ENCODE results near the gene HTRA3.

- TF ChIP-seq, protein P1, sequence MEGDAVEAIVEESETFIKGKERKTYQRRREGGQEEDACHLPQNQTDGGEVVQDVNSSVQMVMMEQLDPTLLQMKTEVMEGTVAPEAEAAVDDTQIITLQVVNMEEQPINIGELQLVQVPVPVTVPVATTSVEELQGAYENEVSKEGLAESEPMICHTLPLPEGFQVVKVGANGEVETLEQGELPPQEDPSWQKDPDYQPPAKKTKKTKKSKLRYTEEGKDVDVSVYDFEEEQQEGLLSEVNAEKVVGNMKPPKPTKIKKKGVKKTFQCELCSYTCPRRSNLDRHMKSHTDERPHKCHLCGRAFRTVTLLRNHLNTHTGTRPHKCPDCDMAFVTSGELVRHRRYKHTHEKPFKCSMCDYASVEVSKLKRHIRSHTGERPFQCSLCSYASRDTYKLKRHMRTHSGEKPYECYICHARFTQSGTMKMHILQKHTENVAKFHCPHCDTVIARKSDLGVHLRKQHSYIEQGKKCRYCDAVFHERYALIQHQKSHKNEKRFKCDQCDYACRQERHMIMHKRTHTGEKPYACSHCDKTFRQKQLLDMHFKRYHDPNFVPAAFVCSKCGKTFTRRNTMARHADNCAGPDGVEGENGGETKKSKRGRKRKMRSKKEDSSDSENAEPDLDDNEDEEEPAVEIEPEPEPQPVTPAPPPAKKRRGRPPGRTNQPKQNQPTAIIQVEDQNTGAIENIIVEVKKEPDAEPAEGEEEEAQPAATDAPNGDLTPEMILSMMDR (IDR thresholded peaks at IDR 0.05), result no peak
- TF ChIP-seq NFYB (CRISPR knock-in tag; conservative IDR thresholded peaks at IDR 0.05; ENCODE audit: low read depth), result no peak
- TF ChIP-seq SP1 (CRISPR knock-in tag; conservative IDR thresholded peaks at IDR 0.05), result no peak
- TF ChIP-seq MLX (CRISPR knock-in tag; IDR thresholded peaks at IDR 0.05), result no peak
- no peak for TF ChIP-seq ESRRA (CRISPR knock-in tag; IDR thresholded peaks at IDR 0.05; ENCODE audit: borderline replicate concordance)
- TF ChIP-seq RELA (CRISPR knock-in tag; IDR thresholded peaks at IDR 0.05; ENCODE audit: borderline replicate concordance), result no peak
- TF ChIP-seq, protein P2, sequence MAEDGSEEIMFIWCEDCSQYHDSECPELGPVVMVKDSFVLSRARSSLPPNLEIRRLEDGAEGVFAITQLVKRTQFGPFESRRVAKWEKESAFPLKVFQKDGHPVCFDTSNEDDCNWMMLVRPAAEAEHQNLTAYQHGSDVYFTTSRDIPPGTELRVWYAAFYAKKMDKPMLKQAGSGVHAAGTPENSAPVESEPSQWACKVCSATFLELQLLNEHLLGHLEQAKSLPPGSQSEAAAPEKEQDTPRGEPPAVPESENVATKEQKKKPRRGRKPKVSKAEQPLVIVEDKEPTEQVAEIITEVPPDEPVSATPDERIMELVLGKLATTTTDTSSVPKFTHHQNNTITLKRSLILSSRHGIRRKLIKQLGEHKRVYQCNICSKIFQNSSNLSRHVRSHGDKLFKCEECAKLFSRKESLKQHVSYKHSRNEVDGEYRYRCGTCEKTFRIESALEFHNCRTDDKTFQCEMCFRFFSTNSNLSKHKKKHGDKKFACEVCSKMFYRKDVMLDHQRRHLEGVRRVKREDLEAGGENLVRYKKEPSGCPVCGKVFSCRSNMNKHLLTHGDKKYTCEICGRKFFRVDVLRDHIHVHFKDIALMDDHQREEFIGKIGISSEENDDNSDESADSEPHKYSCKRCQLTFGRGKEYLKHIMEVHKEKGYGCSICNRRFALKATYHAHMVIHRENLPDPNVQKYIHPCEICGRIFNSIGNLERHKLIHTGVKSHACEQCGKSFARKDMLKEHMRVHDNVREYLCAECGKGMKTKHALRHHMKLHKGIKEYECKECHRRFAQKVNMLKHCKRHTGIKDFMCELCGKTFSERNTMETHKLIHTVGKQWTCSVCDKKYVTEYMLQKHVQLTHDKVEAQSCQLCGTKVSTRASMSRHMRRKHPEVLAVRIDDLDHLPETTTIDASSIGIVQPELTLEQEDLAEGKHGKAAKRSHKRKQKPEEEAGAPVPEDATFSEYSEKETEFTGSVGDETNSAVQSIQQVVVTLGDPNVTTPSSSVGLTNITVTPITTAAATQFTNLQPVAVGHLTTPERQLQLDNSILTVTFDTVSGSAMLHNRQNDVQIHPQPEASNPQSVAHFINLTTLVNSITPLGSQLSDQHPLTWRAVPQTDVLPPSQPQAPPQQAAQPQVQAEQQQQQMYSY (CRISPR knock-in tag; IDR thresholded peaks at IDR 0.05), result no peak
- no peak for TF ChIP-seq IRF1 (CRISPR knock-in tag; IDR thresholded peaks at IDR 0.05)
- no peak for TF ChIP-seq ATF1 (CRISPR knock-in tag; IDR thresholded peaks at IDR 0.05)
- TF ChIP-seq KAT7 (CRISPR knock-in tag; IDR thresholded peaks at IDR 0.05; ENCODE audit: borderline replicate concordance), result no peak
- TF ChIP-seq ETV6 (CRISPR knock-in tag; IDR thresholded peaks at IDR 0.05), result no peak
Measured at GRCh38 chr4:8274765-8275547, 5.4 kb downstream of the HTRA3 start.
